ENCODE data around the gene C3orf49. TPM values are rescaled to one million over a fixed set of nuclear protein-coding genes. Genes with fewer than 3 reads are reported as not detected.
A peak's percentile ranks its signal among the peaks of the same experiment; 100 is the strongest.

Gene C3orf49
- total and polyA plus RNA-seq, 2 of the 13 experiments (the other 11 are each of a cell fraction or from before 2014, with no cell fraction given) = not detected

- TF ChIP-seq TARDBP (CRISPR knock-in tag; IDR thresholded peaks at IDR 0.05) (no peak), DNMT3B (CRISPR knock-in tag; conservative IDR thresholded peaks at IDR 0.05) (0 out of 2 replicates have a peak, but pooled peaks have one; percentile 29), ZFX (CRISPR knock-in tag; IDR thresholded peaks at IDR 0.05; ENCODE audit: low read depth) (peak; percentile 88), ARNT (IDR thresholded peaks at IDR 0.05) (no peak), JUND (CRISPR knock-in tag; IDR thresholded peaks at IDR 0.05) (no peak), ZBTB1 (CRISPR knock-in tag; IDR thresholded peaks at IDR 0.05; ENCODE audit: borderline replicate concordance) (no peak), TERF1 (CRISPR knock-in tag; IDR thresholded peaks at IDR 0.05) (no peak), ZNF431 (CRISPR knock-in tag; IDR thresholded peaks at IDR 0.05; ENCODE audit: borderline replicate concordance, low read depth) (no peak), E2F1 (CRISPR knock-in tag; IDR thresholded peaks at IDR 0.05) (peak; percentile 22; the same call in 1 of the 2 replicates), HNF1A (IDR thresholded peaks at IDR 0.05; ENCODE audit: low read depth) (no peak), HNF1A (CRISPR knock-in tag; IDR thresholded peaks at IDR 0.05; ENCODE audit: borderline replicate concordance) (0 out of 2 replicates have a peak, but pooled peaks have one; percentile 27), STAG1 (CRISPR knock-in tag; IDR thresholded peaks at IDR 0.05) (no peak), PHF8 (CRISPR knock-in tag; IDR thresholded peaks at IDR 0.05) (peak; percentile 85), GLI4 (CRISPR knock-in tag; IDR thresholded peaks at IDR 0.05; ENCODE audit: borderline replicate concordance) (0 out of 2 replicates have a peak, but pooled peaks have one; percentile 20), RBFOX2 (IDR thresholded peaks at IDR 0.05; ENCODE audit: low read depth, low read length) (peak; percentile 80), IRF9 (CRISPR knock-in tag; IDR thresholded peaks at IDR 0.05; ENCODE audit: borderline replicate concordance) (no peak), TSC22D2 (CRISPR knock-in tag; IDR thresholded peaks at IDR 0.05; ENCODE audit: borderline replicate concordance) (peak; percentile 68; the same call in 1 of the 2 replicates), AHR (CRISPR knock-in tag; IDR thresholded peaks at IDR 0.05) (0 out of 2 replicates have a peak, but pooled peaks have one; percentile 36)
- TF ChIP-seq, protein P1, sequence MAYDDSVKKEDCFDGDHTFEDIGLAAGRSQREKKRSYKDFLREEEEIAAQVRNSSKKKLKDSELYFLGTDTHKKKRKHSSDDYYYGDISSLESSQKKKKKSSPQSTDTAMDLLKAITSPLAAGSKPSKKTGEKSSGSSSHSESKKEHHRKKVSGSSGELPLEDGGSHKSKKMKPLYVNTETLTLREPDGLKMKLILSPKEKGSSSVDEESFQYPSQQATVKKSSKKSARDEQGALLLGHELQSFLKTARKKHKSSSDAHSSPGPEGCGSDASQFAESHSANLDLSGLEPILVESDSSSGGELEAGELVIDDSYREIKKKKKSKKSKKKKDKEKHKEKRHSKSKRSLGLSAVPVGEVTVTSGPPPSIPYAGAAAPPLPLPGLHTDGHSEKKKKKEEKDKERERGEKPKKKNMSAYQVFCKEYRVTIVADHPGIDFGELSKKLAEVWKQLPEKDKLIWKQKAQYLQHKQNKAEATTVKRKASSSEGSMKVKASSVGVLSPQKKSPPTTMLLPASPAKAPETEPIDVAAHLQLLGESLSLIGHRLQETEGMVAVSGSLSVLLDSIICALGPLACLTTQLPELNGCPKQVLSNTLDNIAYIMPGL (CRISPR knock-in tag; IDR thresholded peaks at IDR 0.05; ENCODE audit: borderline replicate concordance in 1 of 2, low read depth in 1 of 2) = peak; percentile 55 to 75; a peak in 3 of 4 replicates
Measured at GRCh38 chr3:63863150-63864007, 44.3 kb downstream of the C3orf49 start, which contains the start of the genes ATXN7 and THOC7 (continued).

Data from HepG2 (cell line).